Activated naive CD4-positive, alpha-beta T cell treated with Interleukin-2 at 50 U/mL for 16 hours (primary cell): ENCODE results near the gene SLC17A1.

Experiments
- DNase-seq: peaks from one replicate; pipeline ENCODE4 v3.0.0-alpha.2; 2020

Gene SLC17A1

GRCh38 chr6:25832307-25832662 is 433 bp upstream of the SLC17A1 start:
- DNase-seq: no peak

- no peak for DNase-seq
Observed at GRCh38 chr6:25830458-25830857, 1.4 kb downstream of the SLC17A1 start.

GRCh38 chr6:25829375-25829774 is 2.5 kb downstream of the SLC17A1 start:
- DNase-seq: no peak

GRCh38 chr6:25821341-25821740 is 10.5 kb downstream of the SLC17A1 start:
- no peak for DNase-seq

GRCh38 chr6:25816252-25816651 is 15.6 kb downstream of the SLC17A1 start:
- DNase-seq: no peak

GRCh38 chr6:25815194-25815593 is 16.7 kb downstream of the SLC17A1 start:
- no peak for DNase-seq

- DNase-seq: no peak
Observed at GRCh38 chr6:25804804-25805203, 27.0 kb downstream of the SLC17A1 start.

- DNase-seq: no peak
Observed at GRCh38 chr6:25801436-25801835, 30.4 kb downstream of the SLC17A1 start.

- no peak for DNase-seq
Observed at GRCh38 chr6:25794784-25795183, 37.1 kb downstream of the SLC17A1 start.

GRCh38 chr6:25793970-25794369 is 37.9 kb downstream of the SLC17A1 start:
- no peak for DNase-seq

GRCh38 chr6:25792016-25792415 is 39.8 kb downstream of the SLC17A1 start:
- no peak for DNase-seq

- DNase-seq: no peak
Observed at GRCh38 chr6:25789475-25789874, 42.4 kb downstream of the SLC17A1 start.

- peak; percentile 38 for DNase-seq
Observed at GRCh38 chr6:25788305-25788922, 43.4 kb downstream of the SLC17A1 start.

- no peak for DNase-seq
Observed at GRCh38 chr6:25787428-25787827, 44.4 kb downstream of the SLC17A1 start.

GRCh38 chr6:25781134-25781533 is 50.7 kb downstream of the SLC17A1 start:
- DNase-seq: no peak

- no peak for DNase-seq
Observed at GRCh38 chr6:25777856-25778649, 53.8 kb downstream of the SLC17A1 start.

GRCh38 chr6:25777031-25777430 is 54.8 kb downstream of the SLC17A1 start:
- DNase-seq: no peak

- DNase-seq: no peak
Observed at GRCh38 chr6:25774120-25774715, 57.6 kb downstream of the SLC17A1 start.

- DNase-seq: no peak
Observed at GRCh38 chr6:25769983-25770382, 61.9 kb downstream of the SLC17A1 start.

GRCh38 chr6:25768566-25768965 is 63.3 kb downstream of the SLC17A1 start:
- DNase-seq: no peak

GRCh38 chr6:25764611-25765010 is 67.2 kb downstream of the SLC17A1 start:
- DNase-seq: no peak

- no peak for DNase-seq
Observed at GRCh38 chr6:25757936-25758642, 73.8 kb downstream of the SLC17A1 start.
